Suppressor macrophage treated with lipopolysaccharide for 4 hours (primary cell): ENCODE data around the gene HSPA8.

Experiments used
- DNase-seq: peaks from one replicate; pipeline ENCODE4 v3.0.0-alpha.2; 2020

Gene HSPA8

GRCh38 chr11:123046473-123047259 lies 15.3 kb downstream of the HSPA8 start:
- DNase-seq = no peak

GRCh38 chr11:123045101-123045500 lies 16.8 kb downstream of the HSPA8 start:
- DNase-seq = no peak

GRCh38 chr11:123041185-123041584 lies 20.8 kb downstream of the HSPA8 start:
- no peak for DNase-seq

GRCh38 chr11:123040111-123040432 lies 21.9 kb downstream of the HSPA8 start:
- no peak for DNase-seq

GRCh38 chr11:123035831-123036230 lies 26.1 kb downstream of the HSPA8 start:
- DNase-seq = no peak

- no peak for DNase-seq
Measured at GRCh38 chr11:123034597-123034996, 27.3 kb downstream of the HSPA8 start.

GRCh38 chr11:123033895-123034294 lies 28.0 kb downstream of the HSPA8 start:
- no peak for DNase-seq

GRCh38 chr11:123030517-123030916 lies 31.4 kb downstream of the HSPA8 start:
- no peak for DNase-seq

- peak; percentile 81 for DNase-seq
Measured at GRCh38 chr11:123020968-123021367, 41.0 kb downstream of the HSPA8 start.

- DNase-seq = no peak
Measured at GRCh38 chr11:123018702-123019101, 43.2 kb downstream of the HSPA8 start.

- no peak for DNase-seq
Measured at GRCh38 chr11:123011510-123011909, 50.4 kb downstream of the HSPA8 start.
